OCI-LY7 (cell line): Measurements from ENCODE around the gene PRR3. TPM values are rescaled to one million over a fixed set of nuclear protein-coding genes. Genes with fewer than 3 reads are reported as not detected.
"Not testable (repeated sequence)": the region's sequence is repeated elsewhere in the genome, so short reads cannot be mapped to it uniquely, and the experiment has no call there.

ENCODE experiments used
- BruUV-seq: library from RNA; stranded (reverse); fragments of 400-500 nt; replicated peaks from 2 replicates; lab custom pipeline; 2021; lab: Mats Ljungman, UMichigan
- CTCF ChIA-PET: fragments of 300-600 bp; sonication (Branson Sonifier 250); formaldehyde crosslinking; loops from one replicate; lab custom pipeline; 2022; ENCODE audit warnings: antibody characterized with exemption; ENCODE audit not compliant: unreplicated experiment; lab: Charles Lee
- POLR2A ChIA-PET: fragments of 300-600 bp; sonication (Branson Sonifier 250); formaldehyde crosslinking; loops from one replicate; lab custom pipeline; 2022; ENCODE audit warnings: antibody characterized with exemption; lab: Charles Lee
- DNase-seq: peaks from one replicate; pipeline ENCODE4 v3.0.0-alpha.2; 2015; ENCODE audit warnings: low spot score
- H2AFZ ChIP-seq: fragments of 200-600 bp; sonication (generic), shearing (Covaris generic); 2 replicates; pipeline ENCODE4 v1.6.1; 2014; ENCODE audit warnings: mild to moderate bottlenecking, antibody characterized with exemption, low read length, moderate library complexity
- H3K27ac ChIP-seq: fragments of 200-600 bp; sonication (generic); 2 replicates; pipeline ENCODE4 v1.5.1; 2014; ENCODE audit warnings: mixed run types, low read depth, mild to moderate bottlenecking, moderate library complexity, low read length, inconsistent platforms; ENCODE audit not compliant: poor library complexity, severe bottlenecking
- H3K36me3 ChIP-seq: fragments of 200-600 bp; sonication (generic); 2 replicates; pipeline ENCODE4 v1.6.1; 2014; ENCODE audit warnings: mild to moderate bottlenecking, antibody characterized with exemption, low read length, moderate library complexity, mixed read lengths; ENCODE audit not compliant: insufficient read depth
- H3K4me1 ChIP-seq: fragments of 200-600 bp; sonication (generic); 2 replicates; pipeline ENCODE4 v1.5.1; 2014; ENCODE audit warnings: mild to moderate bottlenecking, low read length; ENCODE audit not compliant: insufficient read depth, poor library complexity, severe bottlenecking
- H3K4me2 ChIP-seq: fragments of 200-600 bp; sonication (generic); 2 replicates; pipeline ENCODE4 v1.6.1; 2014; ENCODE audit warnings: mild to moderate bottlenecking, low read length
- H3K4me3 ChIP-seq: fragments of 200-600 bp; sonication (generic); 2 replicates; pipeline ENCODE4 v1.5.1; 2014; ENCODE audit warnings: mild to moderate bottlenecking, low read depth, low read length; ENCODE audit not compliant: poor library complexity, severe bottlenecking
- H3K79me2 ChIP-seq: fragments of 200-600 bp; sonication (generic); 2 replicates; pipeline ENCODE4 v1.6.1; 2016; ENCODE audit warnings: low read depth, mild to moderate bottlenecking, low read length, moderate library complexity, mixed read lengths; ENCODE audit not compliant: insufficient read depth
- H3K9me2 ChIP-seq: fragments of 200-600 bp; sonication (generic); 2 replicates; pipeline ENCODE4 v1.6.1; 2016; ENCODE audit warnings: mild to moderate bottlenecking, low read length, mixed read lengths; ENCODE audit not compliant: insufficient read depth
- H3K9me3 ChIP-seq: fragments of 200-600 bp; sonication (generic); 2 replicates; pipeline ENCODE4 v1.6.1; 2014; ENCODE audit warnings: mild to moderate bottlenecking, mixed run types, low read length, mixed read lengths
- H4K20me1 ChIP-seq: fragments of 200-600 bp; sonication (generic); 2 replicates; pipeline ENCODE4 v1.6.1; 2014; ENCODE audit warnings: mild to moderate bottlenecking, antibody characterized with exemption, low read length, moderate library complexity, mixed read lengths; ENCODE audit not compliant: insufficient read depth
- EZH2phosphoT487 ChIP-seq: fragments of 200-600 bp; sonication (generic); IDR thresholded peaks from 2 replicates; pipeline ENCODE4 v1.6.1; 2018; ENCODE audit warnings: low read depth, borderline replicate concordance, mild to moderate bottlenecking, mixed run types, antibody characterized with exemption, low read length, moderate library complexity, mixed read lengths
- intact Hi-C: fragments of 100-400 bp; cut with micrococcal nuclease; formaldehyde crosslinking; loops from one replicate; pipeline ENCODE4 v1.10.0; 2022; ENCODE audit not compliant: unreplicated experiment
- total RNA-seq, 2 experiments: library from RNA; depleted of rRNA in 1 of 2; stranded (reverse); fragments of >200 nt in 1 of 2; shearing (Covaris generic) in 1 of 2; gene quantifications; 2 replicates each; pipeline ENCODE4 v1.2.3, GENCODE V29; 2014 to 2022
- TF ChIP-seq, protein P1 (sequence below): fragments of 200-600 bp; sonication (generic); conservative IDR thresholded peaks from 2 replicates; pipeline ENCODE4 v1.5.1; 2014; ENCODE audit warnings: mild to moderate bottlenecking, antibody characterized with exemption, low read length, moderate library complexity, mixed read lengths

Gene PRR3
- total RNA-seq, 2 experiments from 2014 or later: 25.2 to 34.9 TPM

DNA sequence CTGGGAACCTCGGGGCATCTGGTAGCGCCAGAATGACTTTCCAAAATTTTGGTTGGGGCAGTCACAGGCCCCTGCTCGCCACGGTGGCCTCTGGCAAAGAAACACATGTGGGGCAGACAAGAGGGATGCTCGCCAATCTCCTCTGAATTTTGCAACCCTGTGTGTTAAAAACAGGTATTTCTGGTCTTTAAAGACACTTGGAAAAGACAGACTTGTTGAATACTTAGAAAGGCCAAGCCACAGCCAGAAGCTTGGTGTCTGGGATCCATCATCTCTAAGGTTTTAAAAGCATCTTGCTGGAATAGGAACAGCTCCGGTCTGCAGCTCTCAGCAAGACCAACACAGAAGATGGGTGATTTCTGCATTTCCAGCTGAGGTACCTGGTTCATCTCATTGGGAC lies 36.6 kb upstream of the PRR3 start:
- Histone ChIP-seq H3K79me2 (no peaks in the 10 kb centered on the region), H3K4me3 (no peak overlapping the region), H3K4me2 (no peak overlapping the region), H3K27ac (no peak overlapping the region), H2AFZ (no peak overlapping the region), H3K4me1 (peaks cover 11% of the 10 kb centered on the region), H3K36me3 (no peaks in the 10 kb centered on the region), H4K20me1 (no peaks in the 10 kb centered on the region), H3K9me2 (no peaks in the 10 kb centered on the region), H3K9me3 (no peaks in the 10 kb centered on the region)
- no TSS peak for BruUV-seq
- DNase-seq: no peak
- TF ChIP-seq, protein P1, sequence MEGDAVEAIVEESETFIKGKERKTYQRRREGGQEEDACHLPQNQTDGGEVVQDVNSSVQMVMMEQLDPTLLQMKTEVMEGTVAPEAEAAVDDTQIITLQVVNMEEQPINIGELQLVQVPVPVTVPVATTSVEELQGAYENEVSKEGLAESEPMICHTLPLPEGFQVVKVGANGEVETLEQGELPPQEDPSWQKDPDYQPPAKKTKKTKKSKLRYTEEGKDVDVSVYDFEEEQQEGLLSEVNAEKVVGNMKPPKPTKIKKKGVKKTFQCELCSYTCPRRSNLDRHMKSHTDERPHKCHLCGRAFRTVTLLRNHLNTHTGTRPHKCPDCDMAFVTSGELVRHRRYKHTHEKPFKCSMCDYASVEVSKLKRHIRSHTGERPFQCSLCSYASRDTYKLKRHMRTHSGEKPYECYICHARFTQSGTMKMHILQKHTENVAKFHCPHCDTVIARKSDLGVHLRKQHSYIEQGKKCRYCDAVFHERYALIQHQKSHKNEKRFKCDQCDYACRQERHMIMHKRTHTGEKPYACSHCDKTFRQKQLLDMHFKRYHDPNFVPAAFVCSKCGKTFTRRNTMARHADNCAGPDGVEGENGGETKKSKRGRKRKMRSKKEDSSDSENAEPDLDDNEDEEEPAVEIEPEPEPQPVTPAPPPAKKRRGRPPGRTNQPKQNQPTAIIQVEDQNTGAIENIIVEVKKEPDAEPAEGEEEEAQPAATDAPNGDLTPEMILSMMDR: no peak
- no peak for TF ChIP-seq EZH2phosphoT487
- POLR2A ChIA-PET: no interaction called here
- CTCF ChIA-PET: no interaction called here
- intact Hi-C loops: no loop called here

DNA sequence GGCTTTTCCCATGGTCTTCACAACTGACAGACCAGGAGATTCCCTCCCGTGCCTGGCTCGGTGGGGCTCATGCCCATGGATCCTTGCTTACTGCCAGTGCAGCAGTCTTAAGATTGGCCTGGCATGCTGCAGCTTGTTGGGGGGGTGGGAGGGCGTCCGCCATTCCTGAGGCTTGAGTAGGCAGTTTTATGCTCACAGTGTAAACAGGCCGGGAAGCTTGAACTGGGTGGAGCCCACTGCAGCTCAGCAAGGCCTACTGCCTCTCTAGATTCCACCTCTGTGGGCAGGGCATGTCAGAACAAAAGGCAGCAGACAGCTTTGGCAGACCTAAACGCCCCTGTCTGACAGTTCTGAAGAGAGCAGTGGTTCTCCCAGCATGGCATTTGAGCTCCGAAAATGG lies 36.0 kb upstream of the PRR3 start:
- H3K27ac ChIP-seq, DNase-seq, H3K9me3 ChIP-seq, intact Hi-C loops, H2AFZ ChIP-seq, H3K36me3 ChIP-seq, H4K20me1 ChIP-seq, H3K4me3 ChIP-seq, H3K4me2 ChIP-seq, H3K4me1 ChIP-seq, H3K9me2 ChIP-seq, CTCF ChIA-PET, H3K79me2 ChIP-seq, BruUV-seq, POLR2A ChIA-PET: not testable (repeated sequence)

DNA sequence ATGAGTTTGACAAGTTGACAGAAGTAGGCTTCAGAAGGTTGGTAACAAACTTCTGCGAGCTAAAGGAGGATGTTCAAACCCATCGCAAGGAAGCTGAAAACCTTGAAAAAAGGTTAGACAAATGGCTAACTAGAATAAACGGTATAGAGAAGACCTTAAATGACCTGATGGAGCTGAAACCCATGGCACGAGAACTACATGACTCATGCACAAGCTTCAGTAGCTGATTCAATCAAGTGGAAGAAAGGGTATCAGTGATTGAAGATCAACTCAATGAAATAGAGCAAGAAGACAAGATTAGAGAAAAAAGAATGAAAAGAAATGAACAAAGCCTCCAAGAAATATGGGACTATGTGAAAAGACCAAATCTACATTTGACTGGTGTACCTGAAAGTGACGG lies 35.1 kb upstream of the PRR3 start:
- BruUV-seq, CTCF ChIA-PET, H3K4me2 ChIP-seq, H2AFZ ChIP-seq, H3K27ac ChIP-seq, H3K4me3 ChIP-seq, H3K79me2 ChIP-seq, H3K36me3 ChIP-seq, H3K4me1 ChIP-seq, intact Hi-C loops, H3K9me2 ChIP-seq, H4K20me1 ChIP-seq, H3K9me3 ChIP-seq, DNase-seq: not testable (repeated sequence)
- POLR2A ChIA-PET: interaction anchor here (1.4 kb wide), 1 partner anchor 11 kb away, joined by 3 read pairs; no protein-coding TSS in a partner anchor

DNA sequence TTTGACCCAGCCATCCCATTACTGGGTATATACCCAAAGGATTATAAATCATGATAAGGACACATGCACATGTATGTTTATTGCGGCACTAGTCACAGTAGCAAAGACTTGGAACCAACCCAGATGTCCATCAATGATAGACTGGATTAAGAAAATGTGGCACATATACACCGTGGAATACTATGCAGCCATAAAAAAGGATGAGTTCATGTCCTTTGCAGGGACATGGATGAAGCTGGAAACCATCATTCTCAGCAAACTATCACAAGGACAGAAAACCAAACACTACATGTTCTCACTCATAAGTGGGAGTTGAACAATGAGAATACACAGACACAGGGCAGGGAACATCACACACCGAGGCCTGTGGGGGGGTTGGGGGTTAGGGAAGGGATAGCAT lies 30.7 kb upstream of the PRR3 start:
- H3K4me3 ChIP-seq, H3K27ac ChIP-seq, H3K4me2 ChIP-seq, H3K4me1 ChIP-seq, H3K36me3 ChIP-seq, CTCF ChIA-PET, DNase-seq, H4K20me1 ChIP-seq, intact Hi-C loops, H3K9me2 ChIP-seq, BruUV-seq, POLR2A ChIA-PET, H3K79me2 ChIP-seq, H3K9me3 ChIP-seq, H2AFZ ChIP-seq: not testable (repeated sequence)

DNA sequence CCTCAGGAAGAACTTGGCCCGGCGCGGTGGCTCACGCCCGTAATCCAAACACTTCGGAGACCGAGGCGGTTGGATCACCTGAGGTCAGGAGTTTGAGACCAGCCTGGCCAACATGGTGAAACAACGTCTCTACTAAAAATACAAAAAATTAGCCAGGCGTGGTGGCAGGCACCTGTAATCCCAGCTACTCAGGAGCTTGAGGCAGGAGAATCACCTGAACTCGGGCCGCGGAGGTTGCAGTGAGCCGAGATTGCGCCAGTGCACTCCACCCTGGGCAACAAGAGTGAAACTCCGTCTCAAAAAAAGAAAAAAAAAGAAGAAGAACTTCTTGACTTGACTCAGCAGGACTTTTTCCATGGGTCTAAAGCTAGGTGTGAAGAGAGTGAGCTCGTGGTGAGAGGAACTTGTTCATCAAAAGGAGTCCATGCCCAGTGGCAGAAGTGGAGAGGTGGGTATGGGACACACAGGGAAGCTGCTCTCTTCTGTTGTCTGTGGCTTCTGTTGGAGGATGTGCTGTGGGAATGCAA lies 27.7 kb upstream of the PRR3 start:
- POLR2A ChIA-PET: interaction anchor here (0.5 to 1.2 kb wide), 3 partner anchors 19 to 83 kb away, joined by 3 to 4 read pairs (median 3); no protein-coding TSS in a partner anchor
- H3K9me3 ChIP-seq, H3K4me1 ChIP-seq, H3K27ac ChIP-seq, H3K36me3 ChIP-seq, BruUV-seq, H3K4me2 ChIP-seq, DNase-seq, H3K4me3 ChIP-seq, H4K20me1 ChIP-seq, H3K9me2 ChIP-seq, H3K79me2 ChIP-seq, H2AFZ ChIP-seq, intact Hi-C loops: not testable (repeated sequence)
- CTCF ChIA-PET: interaction anchor here (1.0 kb wide), 1 partner anchor 44 kb away, joined by 3 read pairs; no protein-coding TSS in a partner anchor
